Tibial artery (tissue), 4 donors: Measurements from ENCODE around the gene ROR1.
A peak's percentile ranks its signal among the peaks of the same experiment; 100 is the strongest.

ENCODE experiments used
- DNase-seq, 2 donors: peaks; one replicate each; pipeline ENCODE4 v3.0.0-alpha.2; 2019
- H3K27ac ChIP-seq, 2 donors: fragments of 200-600 bp; sonication (generic) in 1 of 2; 1 replicate in 1 of 2; 2 replicates in 1 of 2; pipeline ENCODE4 v1.5.1; 2018 to 2019; ENCODE audit warnings: mild to moderate bottlenecking in 1 of 2
- H3K27me3 ChIP-seq, 2 donors: fragments of 200-600 bp; sonication (generic) in 1 of 2; one replicate each; pipeline versions ENCODE4 v1.5.1 to v1.6.0; 2016 to 2019
- H3K36me3 ChIP-seq, 3 donors: fragments of 200-600 bp; sonication (generic) in 2 of 3; one replicate each; pipeline ENCODE4 v1.5.1; 2016 to 2019; ENCODE audit warnings: mild to moderate bottlenecking in 2 of 3
- H3K4me1 ChIP-seq, 4 donors: fragments of 200-600 bp; sonication (generic) in 2 of 4; 1 replicate in 3 of 4; 2 replicates in 1 of 4; pipeline ENCODE4 v1.5.1; 2016 to 2019
- H3K4me3 ChIP-seq, 2 donors: fragments of 200-600 bp; sonication (generic) in 1 of 2; 1 replicate in 1 of 2; 2 replicates in 1 of 2; pipeline ENCODE4 v1.5.1; 2018 to 2019; ENCODE audit warnings: mild to moderate bottlenecking in 2 of 2
- H3K9me3 ChIP-seq, 3 donors: fragments of 200-600 bp; sonication (generic) in 1 of 3; one replicate each; pipeline ENCODE4 v1.5.1; 2016 to 2019
- CTCF ChIP-seq, 2 experiments: fragments of 200-600 bp in 1 of 2; fragments of 450-650 bp in 1 of 2; IDR thresholded peaks; one replicate each; pipeline ENCODE4 v1.5.1; 2017 to 2019; ENCODE audit warnings: antibody characterized with exemption in 2 of 2, mild to moderate bottlenecking in 1 of 2, moderate library complexity in 1 of 2
- intact Hi-C: fragments of 100-400 bp; cut with DNase I; formaldehyde crosslinking; loops from one replicate; pipeline ENCODE4 v1.15.0; 2023; ENCODE audit warnings: low total_unique reads

Gene ROR1

GRCh38 chr1:63731117-63732043 is 42.4 kb upstream of the ROR1 start:
- TF ChIP-seq CTCF (IDR thresholded peaks at IDR 0.05) = no peak
- Histone ChIP-seq H3K27me3 (no peaks in the 10 kb centered on the region), H3K36me3 (no peaks in the 10 kb centered on the region), H3K9me3 (no peaks in the 10 kb centered on the region), H3K4me1 (peaks cover 0 to 19% (median 3%) of the 10 kb centered on the region in 4 donors), H3K4me3 (peak overlapping the region; percentile 28 to 31), H3K27ac (peak overlapping the region; percentile 67 to 72)
- peak; percentile 51 to 72 for DNase-seq
- intact Hi-C loops = no loop called here

- peaks cover 0 to 19% (median 3%) of the 10 kb centered on the region in 4 donors for H3K4me1 ChIP-seq
- no peaks in the 10 kb centered on the region for H3K36me3 ChIP-seq
- TF ChIP-seq CTCF (IDR thresholded peaks at IDR 0.05) = no peak
- no peak for DNase-seq
- no peak overlapping the region for H3K4me3 ChIP-seq
- peak overlapping the region; percentile 67 to 72 for H3K27ac ChIP-seq
- intact Hi-C loops = no loop called here
- no peaks in the 10 kb centered on the region for H3K9me3 ChIP-seq
- H3K27me3 ChIP-seq = no peaks in the 10 kb centered on the region
Observed at GRCh38 chr1:63732666-63733065, 41.2 kb upstream of the ROR1 start.

GRCh38 chr1:63738772-63739171 is 35.0 kb upstream of the ROR1 start:
- DNase-seq = no peak
- no peak for TF ChIP-seq CTCF (IDR thresholded peaks at IDR 0.05)
- no peaks in the 10 kb centered on the region for H3K4me1 ChIP-seq
- H3K27me3 ChIP-seq = no peaks in the 10 kb centered on the region
- H3K27ac ChIP-seq = no peak overlapping the region
- intact Hi-C loops = no loop called here
- H3K36me3 ChIP-seq = no peaks in the 10 kb centered on the region
- no peaks in the 10 kb centered on the region for H3K9me3 ChIP-seq
- no peak overlapping the region for H3K4me3 ChIP-seq

- intact Hi-C loops = no loop called here
- TF ChIP-seq CTCF (IDR thresholded peaks at IDR 0.05) = no peak
Observed at GRCh38 chr1:63739452-63739851, 34.4 kb upstream of the ROR1 start.

GRCh38 chr1:63740432-63740831 is 33.4 kb upstream of the ROR1 start:
- Histone ChIP-seq H3K36me3 (no peaks in the 10 kb centered on the region), H3K27me3 (no peaks in the 10 kb centered on the region), H3K4me3 (no peak overlapping the region), H3K9me3 (no peaks in the 10 kb centered on the region), H3K27ac (no peak overlapping the region), H3K4me1 (no peaks in the 10 kb centered on the region)
- no peak for TF ChIP-seq CTCF (IDR thresholded peaks at IDR 0.05)
- no peak for DNase-seq
- intact Hi-C loops = no loop called here

More at GRCh38 chr1:63739452-63739851, 34.4 kb upstream of the ROR1 start:
- H3K4me3 ChIP-seq = no peak overlapping the region
- DNase-seq = no peak
- no peaks in the 10 kb centered on the region for H3K9me3 ChIP-seq
- H3K36me3 ChIP-seq = no peaks in the 10 kb centered on the region
- no peaks in the 10 kb centered on the region for H3K27me3 ChIP-seq
- no peaks in the 10 kb centered on the region for H3K4me1 ChIP-seq
- H3K27ac ChIP-seq = no peak overlapping the region
